H1 (cell line): ENCODE results near the gene POLR3F. TPM values are rescaled to one million over a fixed set of nuclear protein-coding genes. Genes with fewer than 3 reads are reported as not detected.

ENCODE experiments used
- CTCF ChIA-PET: fragments of 300-600 bp; sonication (Branson Sonifier 250); formaldehyde crosslinking; loops from one replicate; lab custom pipeline; 2021; ENCODE audit not compliant: partially characterized antibody; lab: Charles Lee
- POLR2A ChIA-PET: fragments of 300-600 bp; sonication (Branson Sonifier 250); formaldehyde crosslinking; loops from one replicate; lab custom pipeline; 2021; ENCODE audit warnings: inconsistent platforms; ENCODE audit not compliant: partially characterized antibody; lab: Charles Lee
- DNase-seq, 2 experiments: peaks; one replicate each; pipeline versions ENCODE4 v3.0.0 to v3.0.0-alpha.2; 2010 to 2022; ENCODE audit warnings: low spot score in 2 of 2, low read depth in 1 of 2, mixed read lengths in 1 of 2
- FAIRE-seq: peaks from 2 replicates; lab custom pipeline; 2011; peaks lifted over from hg19 to GRCh38; lab: Jason Lieb, UNC
- H2AFZ ChIP-seq: 2 replicates; pipeline ENCODE4 v1.8.1; 2012; ENCODE audit warnings: low read length, inconsistent platforms
- H2AK5ac ChIP-seq: 2 replicates; pipeline ENCODE4 v1.6.1; 2013; ENCODE audit warnings: low read depth, low read length
- H2BK120ac ChIP-seq: replicated peaks from 2 replicates; pipeline ENCODE3; 2013; ENCODE audit warnings: low read depth, low read length, inconsistent platforms
- H2BK12ac ChIP-seq: 2 replicates; pipeline ENCODE4 v1.6.1; 2013; ENCODE audit warnings: low read depth, low read length
- H2BK15ac ChIP-seq: 2 replicates; pipeline ENCODE4 v1.6.1; 2013; ENCODE audit warnings: low read length
- H2BK20ac ChIP-seq: 2 replicates; pipeline ENCODE4 v1.6.1; 2013; ENCODE audit warnings: low read length
- H2BK5ac ChIP-seq: 2 replicates; pipeline ENCODE4 v1.6.1; 2013; ENCODE audit warnings: low read depth, low read length
- H3K14ac ChIP-seq: 2 replicates; pipeline ENCODE4 v1.6.1; 2013; ENCODE audit warnings: inconsistent platforms; ENCODE audit not compliant: insufficient read length
- H3K18ac ChIP-seq: 2 replicates; pipeline ENCODE4 v1.6.1; 2013; ENCODE audit warnings: low read length; ENCODE audit errors: extremely low read depth
- H3K23ac ChIP-seq: 2 replicates; pipeline ENCODE4 v1.6.1; 2013; ENCODE audit warnings: inconsistent platforms; ENCODE audit not compliant: insufficient read length
- H3K23me2 ChIP-seq: 2 replicates; pipeline ENCODE4 v1.6.1; 2013; ENCODE audit warnings: low read depth, low read length
- H3K27ac ChIP-seq: 2 replicates; pipeline ENCODE4 v1.6.1; 2011; ENCODE audit warnings: low read depth, low read length, inconsistent platforms
- H3K27me3 ChIP-seq, 4 experiments: replicated peaks in 1 of 4; 1 replicate in 1 of 4; 2 replicates in 3 of 4; pipeline versions ENCODE4 v1.6.1 to v1.8.1; 2011 to 2013; ENCODE audit warnings: low read length in 3 of 4, mild to moderate bottlenecking in 3 of 4, inconsistent platforms in 2 of 4, mixed read lengths in 2 of 4, moderate library complexity in 1 of 4; ENCODE audit not compliant: control insufficient read depth in 3 of 4, insufficient read depth in 3 of 4; ENCODE audit errors: extremely low read depth in 1 of 4
- H3K36me3 ChIP-seq, 4 experiments: 2 replicates each; pipeline versions ENCODE4 v1.6.1 to v1.8.1; 2011 to 2013; ENCODE audit warnings: mild to moderate bottlenecking in 4 of 4, low read length in 3 of 4, moderate library complexity in 2 of 4, control low read depth in 1 of 4, inconsistent platforms in 1 of 4; ENCODE audit not compliant: insufficient read depth in 4 of 4, control insufficient read depth in 2 of 4
- H3K4ac ChIP-seq: replicated peaks from 2 replicates; pipeline ENCODE3; 2013; ENCODE audit warnings: low read length, low read depth, mixed read lengths, inconsistent platforms; ENCODE audit not compliant: insufficient read length
- H3K4me1 ChIP-seq, 4 experiments: replicated peaks in 1 of 4; 1 replicate in 1 of 4; 2 replicates in 3 of 4; pipeline versions ENCODE4 v1.6.1 to v1.8.1; 2011 to 2013; ENCODE audit warnings: low read length in 3 of 4, inconsistent platforms in 2 of 4, mixed read lengths in 1 of 4; ENCODE audit not compliant: insufficient read depth in 4 of 4, control insufficient read depth in 3 of 4
- H3K4me2 ChIP-seq, 2 experiments: 2 replicates each; pipeline versions ENCODE4 v1.6.1 to v1.8.1; 2011 to 2013; ENCODE audit warnings: low read depth in 2 of 2, low read length in 2 of 2, control low read depth in 1 of 2, inconsistent platforms in 1 of 2, mild to moderate bottlenecking in 1 of 2; ENCODE audit not compliant: insufficient read depth in 1 of 2
- H3K4me3 ChIP-seq, 4 experiments: fragments of 200-600, 300-600 bp in 1 of 4; sonication (generic), shearing (Covaris generic), sonication (Bioruptor Twin) in 1 of 4; 2 replicates each; pipeline versions ENCODE4 v1.5.1 to v1.8.1; 2011 to 2016; ENCODE audit warnings: low read length in 4 of 4, low read depth in 3 of 4, control low read depth in 2 of 4, inconsistent platforms in 2 of 4, mild to moderate bottlenecking in 2 of 4, mixed read lengths in 1 of 4, moderate library complexity in 1 of 4; ENCODE audit not compliant: insufficient read depth in 2 of 4; ENCODE audit errors: extremely low read depth in 1 of 4
- H3K56ac ChIP-seq: replicated peaks from 2 replicates; pipeline ENCODE3; 2013; ENCODE audit warnings: low read depth, mild to moderate bottlenecking, mixed read lengths, low read length, inconsistent platforms; ENCODE audit not compliant: insufficient read length
- H3K79me1 ChIP-seq: 2 replicates; pipeline ENCODE4 v1.6.1; 2013; ENCODE audit warnings: low read depth, low read length, control low read depth
- H3K79me2 ChIP-seq, 2 experiments: 2 replicates each; pipeline versions ENCODE4 v1.6.1 to v1.8.1; 2012 to 2013; ENCODE audit warnings: low read length in 2 of 2, mild to moderate bottlenecking in 2 of 2, inconsistent platforms in 1 of 2; ENCODE audit not compliant: insufficient read depth in 2 of 2, control insufficient read depth in 1 of 2
- H3K9ac ChIP-seq, 4 experiments: replicated peaks in 1 of 4; 1 replicate in 1 of 4; 2 replicates in 3 of 4; pipeline versions ENCODE4 v1.6.1 to v1.8.1; 2011 to 2013; ENCODE audit warnings: low read depth in 3 of 4, low read length in 3 of 4, control low read depth in 2 of 4, mild to moderate bottlenecking in 2 of 4, moderate library complexity in 2 of 4, inconsistent platforms in 1 of 4; ENCODE audit errors: extremely low read depth in 1 of 4
- H3K9me3 ChIP-seq, 2 experiments: 2 replicates each; pipeline versions ENCODE4 v1.6.1 to v1.8.1; 2012 to 2013; ENCODE audit warnings: mild to moderate bottlenecking in 2 of 2, moderate library complexity in 2 of 2, control low read depth in 1 of 2, inconsistent platforms in 1 of 2, low read depth in 1 of 2, low read length in 1 of 2, mixed read lengths in 1 of 2; ENCODE audit not compliant: insufficient read depth in 2 of 2
- H4K20me1 ChIP-seq, 2 experiments: replicated peaks in 1 of 2; 2 replicates each; pipeline versions ENCODE3 to v1.8.1; 2011 to 2013; ENCODE audit warnings: inconsistent platforms in 2 of 2, low read length in 2 of 2, mild to moderate bottlenecking in 1 of 2; ENCODE audit not compliant: insufficient read depth in 2 of 2, control insufficient read depth in 1 of 2
- H4K5ac ChIP-seq: 2 replicates; pipeline ENCODE4 v1.6.1; 2013; ENCODE audit warnings: low read length, low read depth, mixed read lengths, inconsistent platforms; ENCODE audit not compliant: insufficient read length
- H4K8ac ChIP-seq: 2 replicates; pipeline ENCODE4 v1.8.0; 2013; ENCODE audit warnings: mild to moderate bottlenecking, moderate library complexity, low read length, inconsistent platforms; ENCODE audit not compliant: insufficient read depth; ENCODE audit errors: extremely low read depth
- H4K91ac ChIP-seq: replicated peaks from 2 replicates; pipeline ENCODE3; 2013; ENCODE audit warnings: low read length, mixed read lengths, inconsistent platforms; ENCODE audit not compliant: insufficient read length
- BACH1 ChIP-seq: IDR thresholded peaks from 2 replicates; pipeline ENCODE4 v1.6.1; 2012; ENCODE audit warnings: low read length, improper control_type of control experiment
- CBX5 ChIP-seq: fragments of 300-800, 300-1000 bp; sonication (generic); IDR thresholded peaks from 2 replicates; pipeline ENCODE4 v1.7.1; 2016; ENCODE audit warnings: antibody characterized with exemption, low read length, low read depth
- CEBPB ChIP-seq: IDR thresholded peaks from 2 replicates; pipeline ENCODE4 v1.6.1; 2012; ENCODE audit warnings: low read depth, low read length
- CHD2 ChIP-seq: IDR thresholded peaks from 2 replicates; pipeline ENCODE4 v1.6.1; 2012; ENCODE audit warnings: low read length, improper control_type of control experiment
- GABPA ChIP-seq: IDR thresholded peaks from 2 replicates; pipeline ENCODE4 v1.6.1; 2011; ENCODE audit warnings: mild to moderate bottlenecking, low read length, moderate library complexity, borderline replicate concordance; ENCODE audit not compliant: insufficient read depth
- MAX ChIP-seq: IDR thresholded peaks from 2 replicates; pipeline ENCODE4 v1.6.1; 2012; ENCODE audit warnings: inconsistent platforms
- NANOG ChIP-seq: IDR thresholded peaks from 2 replicates; pipeline ENCODE4 v1.6.1; 2011; ENCODE audit warnings: low read length, low read depth, mild to moderate bottlenecking, inconsistent platforms; ENCODE audit not compliant: insufficient read depth, poor library complexity, severe bottlenecking
- PHF8 ChIP-seq: fragments of 200-600 bp; sonication (generic); conservative IDR thresholded peaks from 2 replicates; pipeline ENCODE4 v1.7.1; 2012; ENCODE audit warnings: low read depth, mild to moderate bottlenecking, inconsistent platforms, low read length, moderate library complexity
- RFX5 ChIP-seq: IDR thresholded peaks from 2 replicates; pipeline ENCODE4 v1.6.1; 2011; ENCODE audit warnings: low read depth, low read length, improper control_type of control experiment, borderline replicate concordance
- RNF2 ChIP-seq: fragments of 200-900, 300-1000 bp; sonication (generic); IDR thresholded peaks from 2 replicates; pipeline ENCODE4 v1.7.1; 2016; ENCODE audit warnings: borderline replicate concordance, low read depth, mild to moderate bottlenecking, antibody characterized with exemption, low read length; ENCODE audit not compliant: poor library complexity, severe bottlenecking; ENCODE audit errors: missing control alignments
- SIX5 ChIP-seq: IDR thresholded peaks from 2 replicates; pipeline ENCODE4 v1.6.1; 2011; ENCODE audit warnings: mild to moderate bottlenecking, low read depth, low read length
- SP2 ChIP-seq: IDR thresholded peaks from 2 replicates; pipeline ENCODE4 v1.6.1; 2012; ENCODE audit warnings: mild to moderate bottlenecking, low read length, inconsistent platforms
- polyA plus RNA-seq, 7 experiments: library from polyadenylated mRNA; depleted of rRNA in 3 of 7; stranded (reverse) in 5 of 7; unstranded in 2 of 7; fragments of >200 nt in 5 of 7; fragments of 200-250 nt in 2 of 7; gene quantifications; 1 replicate in 5 of 7; 2 replicates in 1 of 7; 4 replicates in 1 of 7; pipeline versions ENCODE4 v1.2.1 to v1.2.3, GENCODE V29; 2011 to 2013; ENCODE audit warnings: missing spikeins in 2 of 7, mixed read lengths in 2 of 7
- total RNA-seq: library from RNA; stranded (reverse); fragmentation: NEBNext Ultra II Directional; extraction: Animal tissue kit (Norgen Biotek cat#: 25700); gene quantifications from 2 replicates; pipeline ENCODE4 v1.2.1, GENCODE V29; 2021

The POLR3F gene
- total and polyA plus RNA-seq, 2 of the 8 experiments (the other 6 are each of a cell fraction or from before 2014, with no cell fraction given), result 5.7 to 14.0 TPM

GRCh38 chr20:18529041-18529440, 61.9 kb downstream of the POLR3F start:
- Histone ChIP-seq H3K9ac (no peak overlapping the region), H3K23ac (no peak overlapping the region), H2BK120ac (no peak overlapping the region), H3K27me3 (no peaks in the 10 kb centered on the region), H3K36me3 (peaks cover 18 to 79% (median 76%) of the 10 kb centered on the region in 4 experiments), H3K4me3 (no peak overlapping the region), H3K23me2 (no peaks in the 10 kb centered on the region), H3K14ac (no peak overlapping the region), H3K56ac (no peak overlapping the region), H4K5ac (no peak overlapping the region), H3K4ac (no peak overlapping the region), H2AK5ac (no peak overlapping the region), H3K4me2 (no peak overlapping the region), H2BK12ac (no peak overlapping the region), H2BK5ac (no peak overlapping the region), H3K9me3 (no peaks in the 10 kb centered on the region), H2AFZ (no peak overlapping the region), H3K79me2 (no peaks in the 10 kb centered on the region), H4K20me1 (peaks cover 2 to 4% of the 10 kb centered on the region in 2 experiments), H4K8ac (no peak overlapping the region), H3K4me1 (no peaks in the 10 kb centered on the region), H3K79me1 (no peaks in the 10 kb centered on the region; the same call in 1 of the 2 replicates), H4K91ac (no peak overlapping the region), H3K27ac (no peak overlapping the region), H3K18ac (no peak overlapping the region), H2BK15ac (no peak overlapping the region), H2BK20ac (no peak overlapping the region)
- POLR2A ChIA-PET, result interaction anchor here (0.9 to 1.2 kb wide), 2 partner anchors 20 to 1671 kb away, joined by 3 read pairs; no protein-coding TSS in a partner anchor
- DNase-seq, result no peak
- FAIRE-seq, result no peak
- CTCF ChIA-PET, result interaction anchor here (1.5 to 1.7 kb wide), 2 partner anchors 12 to 22 kb away, joined by 3 to 6 read pairs; partner anchors contain the start of gene SEC23B
- TF ChIP-seq CHD2 (no peak), GABPA (no peak), MAX (no peak), PHF8 (no peak), RFX5 (no peak), BACH1 (no peak), SP2 (no peak), NANOG (no peak), CBX5 (no peak), SIX5 (no peak), CEBPB (no peak), RNF2 (no peak)
